HepG2 (cell line): ENCODE results near the gene SLC16A13. TPM values are rescaled to one million over a fixed set of nuclear protein-coding genes. Genes with fewer than 3 reads are reported as not detected.
A peak's percentile ranks its signal among the peaks of the same experiment; 100 is the strongest.

Experiments
- ARNTL ChIP-seq: sonication (generic); formaldehyde crosslinking; IDR thresholded peaks from 2 replicates; pipeline ENCODE4 v1.4.0; 2020; ENCODE audit warnings: mild to moderate bottlenecking, missing genetic modification reagents
- BRD4 ChIP-seq: sonication (generic); formaldehyde crosslinking; IDR thresholded peaks from 2 replicates; pipeline ENCODE4 v1.4.0; 2020; ENCODE audit warnings: missing genetic modification reagents
- CHCHD3 ChIP-seq: sonication (generic); formaldehyde crosslinking; IDR thresholded peaks from 2 replicates; pipeline ENCODE4 v1.8.0; 2022; ENCODE audit warnings: mild to moderate bottlenecking, missing genetic modification reagents, moderate library complexity
- DMAP1 ChIP-seq: IDR thresholded peaks from 2 replicates; pipeline ENCODE4 v1.6.1; 2016
- HIVEP1 ChIP-seq: sonication (generic); formaldehyde crosslinking; IDR thresholded peaks from 2 replicates; pipeline ENCODE4 v1.4.0; 2020; ENCODE audit warnings: mild to moderate bottlenecking, missing genetic modification reagents
- HNF4G ChIP-seq, 2 experiments: sonication (generic) in 1 of 2; formaldehyde crosslinking in 1 of 2; IDR thresholded peaks; 2 replicates each; pipeline versions ENCODE4 v1.4.0 to v1.6.1; 2011 to 2020; ENCODE audit warnings: borderline replicate concordance in 2 of 2, low read depth in 2 of 2, mild to moderate bottlenecking in 2 of 2, low read length in 1 of 2, missing genetic modification reagents in 1 of 2, moderate library complexity in 1 of 2
- HOXA3 ChIP-seq: sonication (generic); formaldehyde crosslinking; IDR thresholded peaks from 2 replicates; pipeline ENCODE4 v1.5.0; 2020; ENCODE audit warnings: missing genetic modification reagents
- MAZ ChIP-seq, 2 experiments: sonication (generic) in 1 of 2; formaldehyde crosslinking in 1 of 2; IDR thresholded peaks; 2 replicates each; pipeline versions ENCODE4 v1.5.0 to v1.6.1; 2012 to 2020; ENCODE audit warnings: low read depth in 2 of 2, mild to moderate bottlenecking in 2 of 2, borderline replicate concordance in 1 of 2, improper control_type of control experiment in 1 of 2, low read length in 1 of 2, missing genetic modification reagents in 1 of 2, moderate library complexity in 1 of 2
- SIN3A ChIP-seq: IDR thresholded peaks from 2 replicates; pipeline ENCODE4 v1.6.1; 2011; ENCODE audit warnings: low read depth, mild to moderate bottlenecking, control low read depth, low read length, borderline replicate concordance
- SP4 ChIP-seq: sonication (generic); formaldehyde crosslinking; IDR thresholded peaks from 2 replicates; pipeline ENCODE4 v1.8.1; 2023; ENCODE audit warnings: mild to moderate bottlenecking, missing genetic modification reagents
- ZBTB10 ChIP-seq: sonication (generic); formaldehyde crosslinking; IDR thresholded peaks from 2 replicates; pipeline ENCODE4 v1.4.0; 2020; ENCODE audit warnings: missing genetic modification reagents, borderline replicate concordance
- ZFX ChIP-seq: sonication (generic); formaldehyde crosslinking; IDR thresholded peaks from 2 replicates; pipeline ENCODE4 v1.4.0; 2020; ENCODE audit warnings: mild to moderate bottlenecking, low read depth, missing genetic modification reagents, moderate library complexity
- ZNF234 ChIP-seq: sonication (generic); formaldehyde crosslinking; conservative IDR thresholded peaks from 2 replicates; pipeline ENCODE4 v1.5.1; 2020; ENCODE audit warnings: mild to moderate bottlenecking, missing genetic modification reagents
- ZNF235 ChIP-seq: sonication (generic); formaldehyde crosslinking; IDR thresholded peaks from 2 replicates; pipeline ENCODE4 v1.8.1; 2023; ENCODE audit warnings: mild to moderate bottlenecking, missing genetic modification reagents, borderline replicate concordance
- ZNF713 ChIP-seq: sonication (generic); formaldehyde crosslinking; IDR thresholded peaks from 2 replicates; pipeline ENCODE4 v1.4.0; 2020; ENCODE audit warnings: mild to moderate bottlenecking, missing genetic modification reagents
- ZNF792 ChIP-seq: IDR thresholded peaks from 2 replicates; pipeline ENCODE4 v1.6.1; 2016
- polyA plus RNA-seq, 8 experiments: library from polyadenylated mRNA; depleted of rRNA in 3 of 8; stranded (reverse) in 7 of 8; unstranded in 1 of 8; fragments of >200 nt; fragmentation: Illumina TruSeq in 4 of 8; extraction: Trizol in 4 of 8; gene quantifications; 2 replicates each; pipeline versions ENCODE4 v1.2.1 to v1.2.3, GENCODE V29; 2011 to 2016; ENCODE audit warnings: low read depth in 4 of 8, missing spikeins in 1 of 8, mixed read lengths in 1 of 8; ENCODE audit not compliant: insufficient read depth in 1 of 8
- total RNA-seq, 5 experiments: library from RNA; depleted of rRNA; stranded (reverse); fragments of >200 nt; fragmentation: Illumina TruSeq; extraction: Trizol; gene quantifications; 2 replicates each; pipeline ENCODE4 v1.2.3, GENCODE V29; 2016; ENCODE audit warnings: low read depth in 1 of 5
- TF ChIP-seq, protein P1 (sequence below): sonication (generic); formaldehyde crosslinking; IDR thresholded peaks from 2 replicates; pipeline ENCODE4 v1.4.0; 2020; ENCODE audit warnings: missing genetic modification reagents
- TF ChIP-seq, protein P2 (sequence below), 2 experiments: sonication (generic) in 1 of 2; formaldehyde crosslinking in 1 of 2; IDR thresholded peaks; 2 replicates each; pipeline versions ENCODE4 v1.4.0 to v1.6.1; 2016 to 2020; ENCODE audit warnings: borderline replicate concordance in 1 of 2, low read depth in 1 of 2, mild to moderate bottlenecking in 1 of 2, missing genetic modification reagents in 1 of 2

Gene SLC16A13
- total and polyA plus RNA-seq, 2 of the 13 experiments (the other 11 are each of a cell fraction or from before 2014, with no cell fraction given) = 2.2 to 3.0 TPM

- TF ChIP-seq ZNF713 (CRISPR knock-in tag) (0 out of 2 replicates have a peak, but pooled peaks have one; percentile 35), HOXA3 (CRISPR knock-in tag) (peak; percentile 58; the same call in 1 of the 2 replicates), HNF4G (IDR thresholded peaks at IDR 0.05; ENCODE audit: borderline replicate concordance, low read depth, low read length) (no peak), HNF4G (CRISPR knock-in tag; IDR thresholded peaks at IDR 0.05; ENCODE audit: borderline replicate concordance, low read depth) (no peak), SIN3A (no peak; the same call in 1 of the 2 replicates), ZFX (CRISPR knock-in tag) (peak; percentile 89), CHCHD3 (CRISPR knock-in tag) (0 out of 2 replicates have a peak, but pooled peaks have one; percentile 26), ZNF792 (CRISPR knock-in tag) (peak; percentile 57; the same call in 1 of the 2 replicates), ZBTB10 (CRISPR knock-in tag) (peak; percentile 32; the same call in 1 of the 2 replicates), DMAP1 (CRISPR knock-in tag) (peak; percentile 54; the same call in 1 of the 2 replicates), HIVEP1 (CRISPR knock-in tag) (peak; percentile 58; the same call in 1 of the 2 replicates), SP4 (CRISPR knock-in tag) (peak; percentile 41; the same call in 1 of the 2 replicates), ARNTL (CRISPR knock-in tag) (peak; percentile 80), ZNF235 (peak; percentile 6; the same call in 1 of the 2 replicates), ZNF234 (CRISPR knock-in tag) (no peak), BRD4 (peak; percentile 66; the same call in 1 of the 2 replicates), MAZ (IDR thresholded peaks at IDR 0.05; ENCODE audit: borderline replicate concordance, low read depth, low read length) (peak; percentile 37; the same call in 1 of the 2 replicates), MAZ (CRISPR knock-in tag; IDR thresholded peaks at IDR 0.05; ENCODE audit: low read depth) (no peak; the same call in 1 of the 2 replicates)
- TF ChIP-seq, protein P1, sequence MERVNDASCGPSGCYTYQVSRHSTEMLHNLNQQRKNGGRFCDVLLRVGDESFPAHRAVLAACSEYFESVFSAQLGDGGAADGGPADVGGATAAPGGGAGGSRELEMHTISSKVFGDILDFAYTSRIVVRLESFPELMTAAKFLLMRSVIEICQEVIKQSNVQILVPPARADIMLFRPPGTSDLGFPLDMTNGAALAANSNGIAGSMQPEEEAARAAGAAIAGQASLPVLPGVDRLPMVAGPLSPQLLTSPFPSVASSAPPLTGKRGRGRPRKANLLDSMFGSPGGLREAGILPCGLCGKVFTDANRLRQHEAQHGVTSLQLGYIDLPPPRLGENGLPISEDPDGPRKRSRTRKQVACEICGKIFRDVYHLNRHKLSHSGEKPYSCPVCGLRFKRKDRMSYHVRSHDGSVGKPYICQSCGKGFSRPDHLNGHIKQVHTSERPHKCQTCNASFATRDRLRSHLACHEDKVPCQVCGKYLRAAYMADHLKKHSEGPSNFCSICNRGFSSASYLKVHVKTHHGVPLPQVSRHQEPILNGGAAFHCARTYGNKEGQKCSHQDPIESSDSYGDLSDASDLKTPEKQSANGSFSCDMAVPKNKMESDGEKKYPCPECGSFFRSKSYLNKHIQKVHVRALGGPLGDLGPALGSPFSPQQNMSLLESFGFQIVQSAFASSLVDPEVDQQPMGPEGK (CRISPR knock-in tag) = peak; percentile 43
- TF ChIP-seq, protein P2, sequence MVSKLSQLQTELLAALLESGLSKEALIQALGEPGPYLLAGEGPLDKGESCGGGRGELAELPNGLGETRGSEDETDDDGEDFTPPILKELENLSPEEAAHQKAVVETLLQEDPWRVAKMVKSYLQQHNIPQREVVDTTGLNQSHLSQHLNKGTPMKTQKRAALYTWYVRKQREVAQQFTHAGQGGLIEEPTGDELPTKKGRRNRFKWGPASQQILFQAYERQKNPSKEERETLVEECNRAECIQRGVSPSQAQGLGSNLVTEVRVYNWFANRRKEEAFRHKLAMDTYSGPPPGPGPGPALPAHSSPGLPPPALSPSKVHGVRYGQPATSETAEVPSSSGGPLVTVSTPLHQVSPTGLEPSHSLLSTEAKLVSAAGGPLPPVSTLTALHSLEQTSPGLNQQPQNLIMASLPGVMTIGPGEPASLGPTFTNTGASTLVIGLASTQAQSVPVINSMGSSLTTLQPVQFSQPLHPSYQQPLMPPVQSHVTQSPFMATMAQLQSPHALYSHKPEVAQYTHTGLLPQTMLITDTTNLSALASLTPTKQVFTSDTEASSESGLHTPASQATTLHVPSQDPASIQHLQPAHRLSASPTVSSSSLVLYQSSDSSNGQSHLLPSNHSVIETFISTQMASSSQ (IDR thresholded peaks at IDR 0.05; ENCODE audit: low read depth) = no peak; the same call in 1 of the 2 replicates
- TF ChIP-seq, protein P2 (CRISPR knock-in tag; IDR thresholded peaks at IDR 0.05; ENCODE audit: borderline replicate concordance) = peak; percentile 40; the same call in 1 of the 2 replicates
These were observed at the start of gene SLC16A13 (continued) for GRCh38 chr17:7035591-7036368.
